Measurements from ENCODE around the gene ADAD1.

GRCh38 chr4:122329876-122330565, 48.8 kb upstream of the ADAD1 start:
- TF ChIP-seq CTCF (conservative IDR thresholded peaks at IDR 0.05; ENCODE audit: low read length), result no peak
- TF ChIP-seq EZH2phosphoT487 (IDR thresholded peaks at IDR 0.05; ENCODE audit: borderline replicate concordance, low read depth, low read length), result no peak
